HG03354 (cell line): ENCODE results near the gene FBXW11.
"Not testable (repeated sequence)": the region's sequence is repeated elsewhere in the genome, so short reads cannot be mapped to it uniquely, and the experiment has no call there.

Source experiments
- ATAC-seq: cut with Tn5 transposase; IDR thresholded peaks from one replicate; pipeline ENCODE4 v1.9.1; 2021; ENCODE audit warnings: mild to moderate bottlenecking; ENCODE audit not compliant: unreplicated experiment, poor library complexity, severe bottlenecking

FBXW11 gene

DNA sequence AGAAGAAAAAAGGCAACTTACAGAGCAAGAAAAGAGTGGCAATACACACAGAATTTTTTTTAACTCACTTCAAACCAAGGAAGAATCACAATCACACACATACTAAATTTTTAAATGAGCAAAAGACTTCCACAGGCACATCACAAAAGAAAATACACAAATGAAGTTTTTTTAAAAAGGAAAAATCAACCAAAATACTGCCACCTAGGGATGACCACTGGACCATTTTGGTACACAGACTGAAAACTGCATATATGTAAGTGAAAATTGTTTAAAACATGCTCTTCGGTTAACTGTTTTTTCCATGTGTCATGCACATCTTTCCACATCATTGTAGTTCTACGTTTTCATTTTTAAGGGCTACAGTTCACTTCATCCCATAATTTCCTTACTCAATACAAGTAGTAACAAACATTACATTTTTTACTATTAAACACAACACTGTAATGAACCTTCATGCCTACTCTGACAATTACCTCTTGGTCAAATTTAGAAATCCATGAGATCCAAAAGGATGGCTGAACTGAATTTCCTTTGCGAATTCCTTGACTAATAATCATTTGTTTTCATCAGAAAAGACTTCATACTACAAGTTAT is 79.0 kb downstream of the FBXW11 start:
- ATAC-seq: no peak

- peak; percentile 93 for ATAC-seq
Measured at GRCh38 chr5:171926311-171926710, 80.1 kb downstream of the FBXW11 start.

DNA sequence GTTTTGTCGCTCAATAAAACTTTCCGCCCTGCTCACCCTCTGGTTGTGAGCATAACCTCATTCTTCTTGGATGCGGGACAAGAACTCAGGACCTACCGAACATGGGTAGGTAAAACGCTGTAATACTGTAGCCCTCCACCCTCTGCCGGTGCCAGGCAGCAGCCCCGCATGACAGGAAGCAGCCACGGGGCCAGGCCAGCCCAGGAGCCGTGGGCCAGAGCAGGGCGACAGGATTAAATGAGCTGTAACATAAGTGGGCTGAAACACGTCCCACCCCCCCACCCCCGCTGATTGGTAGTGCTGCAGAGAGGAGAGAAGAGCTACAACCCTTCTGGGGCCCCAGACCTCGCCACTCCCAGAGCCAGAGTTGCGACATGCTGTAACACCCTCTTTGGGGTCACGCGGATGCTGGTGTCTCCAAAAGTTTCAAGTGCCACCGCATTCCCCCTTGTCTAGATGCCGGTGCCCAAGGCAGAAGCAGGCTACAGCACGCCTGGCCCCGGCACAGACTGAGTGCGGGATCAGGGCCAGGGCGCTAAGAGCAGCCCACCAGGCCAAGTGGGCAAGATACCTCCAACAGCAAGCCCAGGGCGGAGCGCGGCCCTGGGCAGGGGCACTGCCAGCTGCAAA is 81.8 kb downstream of the FBXW11 start:
- no peak for ATAC-seq

- ATAC-seq: no peak
Measured at GRCh38 chr5:171920765-171921391, 85.6 kb downstream of the FBXW11 start.

DNA sequence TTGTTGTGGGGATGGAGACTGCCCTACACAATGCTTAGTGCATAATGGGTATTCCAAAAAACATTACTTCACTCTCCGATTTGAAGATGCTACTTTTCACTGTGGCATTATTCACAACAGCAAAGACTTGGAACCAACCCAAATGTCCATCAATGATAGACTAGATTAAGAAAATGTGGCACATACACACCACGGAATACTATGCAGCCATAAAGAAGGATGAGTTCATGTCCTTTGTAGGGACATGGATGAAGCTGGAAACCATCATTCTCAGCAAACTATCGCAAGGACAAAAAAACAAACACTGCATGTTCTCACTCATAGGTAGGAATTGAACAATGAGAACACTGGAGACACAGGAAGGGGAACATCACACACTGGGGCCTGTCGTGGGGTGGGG is 90.7 kb downstream of the FBXW11 start:
- not testable (repeated sequence) for ATAC-seq

GRCh38 chr5:171914726-171915338 is 91.6 kb downstream of the FBXW11 start:
- ATAC-seq: no peak

DNA sequence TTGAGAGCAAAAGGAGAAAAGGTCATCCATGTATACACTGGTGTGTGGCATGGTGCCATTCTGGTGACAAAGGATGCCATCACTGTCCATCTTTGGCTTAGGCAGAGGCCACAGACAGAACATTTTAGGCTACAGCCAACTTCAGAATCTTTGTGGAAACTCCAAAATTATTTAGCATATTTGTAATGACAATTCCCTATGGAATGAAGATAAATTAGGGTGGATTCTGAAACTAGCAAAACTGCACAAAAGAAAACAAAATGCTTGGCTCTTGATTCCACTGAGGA is 92.5 kb downstream of the FBXW11 start:
- no peak for ATAC-seq

- ATAC-seq: no peak
Measured at GRCh38 chr5:171911152-171911551, 95.3 kb downstream of the FBXW11 start.

DNA sequence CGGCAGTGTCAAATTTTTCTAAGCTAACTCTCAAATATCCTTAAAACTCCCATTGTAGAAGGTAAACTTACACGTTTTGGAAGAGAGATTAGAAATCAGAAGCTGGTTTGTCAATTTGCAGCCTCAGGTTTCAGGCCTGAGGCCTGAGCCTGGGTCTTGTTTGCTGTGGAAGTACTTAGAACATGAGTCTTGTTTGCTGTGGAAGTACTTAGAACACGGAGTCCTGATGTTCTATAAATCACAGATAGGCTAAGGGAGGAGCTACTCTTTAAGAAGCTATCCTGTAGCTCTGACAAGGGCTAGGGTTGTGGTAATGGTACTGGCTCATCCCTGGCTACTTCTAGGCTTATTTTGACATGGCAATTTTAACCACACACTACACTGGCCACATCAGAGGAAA is 97.8 kb downstream of the FBXW11 start:
- ATAC-seq: no peak

GRCh38 chr5:171907725-171908343 is 98.6 kb downstream of the FBXW11 start:
- peak; percentile 72 for ATAC-seq

DNA sequence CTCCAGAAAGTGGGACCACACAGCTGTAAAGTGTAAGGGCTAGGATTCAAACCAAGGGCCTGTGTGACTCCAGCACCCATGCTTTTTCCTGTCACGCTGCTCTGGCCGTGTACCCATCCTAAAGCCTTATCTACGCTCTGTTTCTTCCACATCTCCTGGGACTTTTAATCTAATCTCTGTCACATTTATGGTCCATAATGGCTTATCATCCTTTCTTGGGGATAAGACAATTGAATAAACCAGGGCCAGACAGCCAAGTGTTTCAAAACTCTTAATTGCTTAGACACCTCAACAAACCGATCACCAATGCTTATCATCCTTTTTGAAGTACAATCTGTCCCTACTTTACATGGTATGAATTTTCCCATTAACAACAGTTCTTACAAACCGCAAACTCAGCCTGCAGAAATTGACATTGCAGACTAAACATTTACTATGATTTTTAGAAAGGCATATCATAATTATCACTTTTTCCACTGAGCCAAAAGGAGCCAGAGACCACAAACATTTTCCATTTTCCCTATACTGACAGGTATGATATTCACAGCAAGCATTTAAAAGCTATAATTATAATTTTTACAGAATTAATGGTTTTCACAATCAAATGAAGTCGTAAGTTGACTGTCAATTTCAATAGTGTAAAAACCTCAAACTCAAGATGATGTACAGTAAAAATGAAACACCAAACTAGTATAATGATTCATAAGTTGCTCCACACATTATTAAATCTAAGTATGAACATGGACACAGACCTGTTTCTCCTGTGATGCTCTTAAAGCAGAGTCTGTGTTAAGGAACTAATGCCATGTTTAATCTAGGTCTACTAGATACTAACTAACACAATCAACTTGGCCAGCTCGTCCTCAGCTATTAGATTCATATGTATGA is 99.5 kb downstream of the FBXW11 start:
- peak; percentile 43 for ATAC-seq

- no peak for ATAC-seq
Measured at GRCh38 chr5:171906066-171906570, 100.3 kb downstream of the FBXW11 start.

GRCh38 chr5:171904886-171905285 is 101.6 kb downstream of the FBXW11 start:
- no peak for ATAC-seq

GRCh38 chr5:171901764-171902163 is 104.7 kb downstream of the FBXW11 start:
- ATAC-seq: no peak

DNA sequence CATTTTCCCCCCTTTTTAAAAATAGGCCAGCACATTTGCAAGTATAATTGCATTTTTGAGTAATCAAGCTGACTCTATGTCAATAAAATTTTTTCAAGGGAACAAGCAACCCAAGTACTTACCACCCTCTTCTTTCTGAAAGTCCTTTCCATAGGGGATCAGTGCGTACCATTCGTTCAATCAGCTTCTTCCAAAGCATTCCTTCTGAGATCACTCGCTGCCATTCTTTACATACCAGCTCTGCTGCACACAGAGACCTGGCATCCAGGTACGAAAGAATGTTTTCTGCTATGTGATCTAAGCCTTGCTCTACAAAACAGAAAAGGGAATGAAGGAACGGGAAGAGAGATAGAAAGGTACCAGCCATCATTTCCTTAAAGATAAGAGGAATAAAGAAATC is 106.6 kb downstream of the FBXW11 start:
- ATAC-seq: no peak

DNA sequence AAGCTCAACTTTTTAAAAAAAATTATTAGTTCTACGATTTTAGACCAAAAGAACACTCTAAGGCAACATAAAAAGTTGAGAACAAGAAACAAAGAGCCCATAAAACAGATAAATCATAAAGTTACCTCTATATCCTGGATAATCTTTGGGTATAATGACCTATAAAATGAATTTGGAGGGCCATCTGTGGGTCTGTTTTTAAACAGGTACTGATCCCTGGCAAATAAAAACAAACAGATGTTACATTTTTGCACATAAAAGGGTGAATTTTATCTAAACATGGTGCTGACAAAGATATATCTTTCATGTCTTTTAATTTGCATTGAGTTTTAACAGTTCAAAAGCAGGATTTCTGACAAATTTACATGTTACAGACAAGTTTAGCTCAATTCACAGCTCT is 107.6 kb downstream of the FBXW11 start:
- no peak for ATAC-seq

GRCh38 chr5:171898386-171898785 is 108.1 kb downstream of the FBXW11 start:
- ATAC-seq: no peak

DNA sequence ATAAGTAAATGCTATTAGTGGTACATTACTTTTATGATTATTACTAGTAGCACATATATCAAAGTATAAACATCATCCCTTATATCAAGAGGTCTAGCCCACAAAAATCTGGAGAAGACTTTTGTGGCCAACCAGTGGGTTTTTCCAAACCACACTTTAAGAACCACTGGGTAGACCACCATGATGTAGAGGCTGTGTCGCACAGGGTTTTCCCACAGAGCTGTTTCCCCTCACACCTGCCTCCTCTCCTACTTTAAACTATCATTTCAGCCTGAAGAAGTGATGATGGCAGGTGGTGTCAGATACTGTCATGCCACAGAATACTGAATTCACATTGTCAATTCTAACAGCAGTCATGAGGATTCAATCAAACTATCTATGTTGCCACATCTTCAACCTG is 109.2 kb downstream of the FBXW11 start:
- no peak for ATAC-seq

GRCh38 chr5:171895081-171895480 is 111.4 kb downstream of the FBXW11 start:
- ATAC-seq: no peak
